Measurements from ENCODE around the gene RFTN1. TPM values are rescaled to one million over a fixed set of nuclear protein-coding genes. Genes with fewer than 3 reads are reported as not detected.

RFTN1 gene
- total RNA-seq, 1 donor from 2014 or later = 41.8 TPM

GRCh38 chr3:16286161-16286560, 227.3 kb downstream of the RFTN1 start:
- H3K36me3 Mint-ChIP-seq (ENCODE audit: low read depth, unreplicated experiment) = peaks cover 5% of the 10 kb centered on the region
- no peak overlapping the region for H3K27ac Mint-ChIP-seq (ENCODE audit: unreplicated experiment)
- H3K27me3 Mint-ChIP-seq (ENCODE audit: unreplicated experiment) = no peaks in the 10 kb centered on the region
- TF ChIP-seq CTCF (IDR thresholded peaks at IDR 0.05; ENCODE audit: unreplicated experiment) = no peak
- peaks cover 8% of the 10 kb centered on the region for H3K4me1 Mint-ChIP-seq (ENCODE audit: unreplicated experiment)
- H3K4me3 Mint-ChIP-seq (ENCODE audit: unreplicated experiment) = no peak overlapping the region
- no peaks in the 10 kb centered on the region for H3K9me3 Mint-ChIP-seq (ENCODE audit: unreplicated experiment)
- DNase-seq (ENCODE audit: low spot score) = no peak

- H3K36me3 Mint-ChIP-seq (ENCODE audit: low read depth, unreplicated experiment) = peaks cover 5% of the 10 kb centered on the region
- no peak overlapping the region for H3K27ac Mint-ChIP-seq (ENCODE audit: unreplicated experiment)
- no peak for TF ChIP-seq CTCF (IDR thresholded peaks at IDR 0.05; ENCODE audit: unreplicated experiment)
- H3K4me3 Mint-ChIP-seq (ENCODE audit: unreplicated experiment) = no peak overlapping the region
- no peaks in the 10 kb centered on the region for H3K4me1 Mint-ChIP-seq (ENCODE audit: unreplicated experiment)
- H3K27me3 Mint-ChIP-seq (ENCODE audit: unreplicated experiment) = no peaks in the 10 kb centered on the region
- no peak for DNase-seq (ENCODE audit: low spot score)
- no peaks in the 10 kb centered on the region for H3K9me3 Mint-ChIP-seq (ENCODE audit: unreplicated experiment)
Observed at GRCh38 chr3:16284633-16285032, 228.9 kb downstream of the RFTN1 start.

- H3K9me3 Mint-ChIP-seq (ENCODE audit: unreplicated experiment) = no peaks in the 10 kb centered on the region
- H3K36me3 Mint-ChIP-seq (ENCODE audit: low read depth, unreplicated experiment) = no peaks in the 10 kb centered on the region
- no peak overlapping the region for H3K27ac Mint-ChIP-seq (ENCODE audit: unreplicated experiment)
- no peak for TF ChIP-seq CTCF (IDR thresholded peaks at IDR 0.05; ENCODE audit: unreplicated experiment)
- DNase-seq (ENCODE audit: low spot score) = no peak
- no peak overlapping the region for H3K4me3 Mint-ChIP-seq (ENCODE audit: unreplicated experiment)
- H3K4me1 Mint-ChIP-seq (ENCODE audit: unreplicated experiment) = peaks cover 6% of the 10 kb centered on the region
- no peaks in the 10 kb centered on the region for H3K27me3 Mint-ChIP-seq (ENCODE audit: unreplicated experiment)
Observed at GRCh38 chr3:16280671-16281070, 232.8 kb downstream of the RFTN1 start.

GRCh38 chr3:16279010-16279801, 234.3 kb downstream of the RFTN1 start:
- no peak overlapping the region for H3K27ac Mint-ChIP-seq (ENCODE audit: unreplicated experiment)
- no peaks in the 10 kb centered on the region for H3K36me3 Mint-ChIP-seq (ENCODE audit: low read depth, unreplicated experiment)
- no peaks in the 10 kb centered on the region for H3K27me3 Mint-ChIP-seq (ENCODE audit: unreplicated experiment)
- no peak for DNase-seq (ENCODE audit: low spot score)
- no peak for TF ChIP-seq CTCF (IDR thresholded peaks at IDR 0.05; ENCODE audit: unreplicated experiment)
- H3K4me3 Mint-ChIP-seq (ENCODE audit: unreplicated experiment) = no peak overlapping the region
- peaks cover 6% of the 10 kb centered on the region for H3K4me1 Mint-ChIP-seq (ENCODE audit: unreplicated experiment)
- H3K9me3 Mint-ChIP-seq (ENCODE audit: unreplicated experiment) = no peaks in the 10 kb centered on the region

- no peaks in the 10 kb centered on the region for H3K9me3 Mint-ChIP-seq (ENCODE audit: unreplicated experiment)
Observed at GRCh38 chr3:16277471-16277870, 236.0 kb downstream of the RFTN1 start.

More at GRCh38 chr3:16277471-16277870, 236.0 kb downstream of the RFTN1 start:
- Mint-ChIP-seq H3K27ac (ENCODE audit: unreplicated experiment) (no peak overlapping the region), H3K4me1 (ENCODE audit: unreplicated experiment) (peaks cover 6% of the 10 kb centered on the region), H3K4me3 (ENCODE audit: unreplicated experiment) (no peak overlapping the region), H3K27me3 (ENCODE audit: unreplicated experiment) (no peaks in the 10 kb centered on the region), H3K36me3 (ENCODE audit: low read depth, unreplicated experiment) (no peaks in the 10 kb centered on the region)
- DNase-seq (ENCODE audit: low spot score) = no peak
- no peak for TF ChIP-seq CTCF (IDR thresholded peaks at IDR 0.05; ENCODE audit: unreplicated experiment)
